Mucosa of stomach (tissue), 1 donor: ENCODE measurements around the gene CFAP61.

Source experiments
- H3K27me3 ChIP-seq: one replicate; pipeline ENCODE4 v1.7.0; 2013; ENCODE audit warnings: mild to moderate bottlenecking, low read length; ENCODE audit not compliant: control insufficient read depth, insufficient read depth
- H3K36me3 ChIP-seq: one replicate; pipeline ENCODE4 v1.7.0; 2013; ENCODE audit warnings: low read length; ENCODE audit not compliant: control insufficient read depth, insufficient read depth
- H3K4me1 ChIP-seq: one replicate; pipeline ENCODE4 v1.7.0; 2013; ENCODE audit warnings: mild to moderate bottlenecking, low read length; ENCODE audit not compliant: control insufficient read depth, insufficient read depth
- H3K4me3 ChIP-seq: one replicate; pipeline ENCODE4 v1.7.0; 2013; ENCODE audit warnings: low read length
- H3K9ac ChIP-seq: one replicate; pipeline ENCODE4 v1.7.0; 2013; ENCODE audit warnings: mild to moderate bottlenecking, low read length, moderate library complexity
- H3K9me3 ChIP-seq: one replicate; pipeline ENCODE4 v1.7.0; 2013; ENCODE audit warnings: mild to moderate bottlenecking, low read length, moderate library complexity; ENCODE audit not compliant: control insufficient read depth
- donor health status: Pancreatic carcinoma.

Gene CFAP61

DNA sequence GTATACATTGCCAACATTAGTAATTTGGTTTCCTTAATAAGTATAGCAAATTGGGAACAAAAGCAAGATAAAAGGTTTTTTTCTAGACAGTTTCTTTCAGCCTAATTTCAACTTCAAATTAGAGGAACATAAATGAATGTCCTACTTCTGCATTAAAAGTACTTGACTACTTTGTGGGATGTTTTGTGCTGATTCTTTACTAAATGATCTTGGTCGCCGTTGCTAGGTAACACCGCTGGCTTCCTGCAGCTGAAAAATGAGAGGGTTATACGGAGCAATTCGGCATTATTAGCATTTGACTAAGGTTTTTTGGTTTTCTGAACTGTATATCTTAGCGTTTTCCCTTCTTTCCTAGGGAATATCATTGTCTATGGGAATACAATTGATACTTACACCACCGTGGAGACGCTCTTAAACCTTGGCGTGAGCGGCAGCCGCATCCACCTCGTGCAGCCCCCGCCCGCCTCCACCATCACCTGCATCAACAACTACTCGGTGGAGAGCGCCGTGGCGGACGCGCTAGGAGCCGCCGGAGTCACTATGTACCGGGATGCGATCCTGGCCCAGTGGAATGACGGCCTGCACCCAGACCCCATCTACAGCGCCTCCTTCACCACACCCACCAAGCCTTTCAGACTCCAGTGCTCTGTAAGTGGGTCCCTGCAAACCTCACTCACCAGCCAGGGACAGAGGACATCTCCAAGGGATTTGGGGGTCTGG, 224.6 kb downstream of the CFAP61 start:
- H3K4me1 ChIP-seq, result no peaks in the 10 kb centered on the region
- no peak overlapping the region for H3K9ac ChIP-seq
- H3K4me3 ChIP-seq, result no peak overlapping the region
- H3K9me3 ChIP-seq, result no peaks in the 10 kb centered on the region
- no peaks in the 10 kb centered on the region for H3K27me3 ChIP-seq
- no peaks in the 10 kb centered on the region for H3K36me3 ChIP-seq

DNA sequence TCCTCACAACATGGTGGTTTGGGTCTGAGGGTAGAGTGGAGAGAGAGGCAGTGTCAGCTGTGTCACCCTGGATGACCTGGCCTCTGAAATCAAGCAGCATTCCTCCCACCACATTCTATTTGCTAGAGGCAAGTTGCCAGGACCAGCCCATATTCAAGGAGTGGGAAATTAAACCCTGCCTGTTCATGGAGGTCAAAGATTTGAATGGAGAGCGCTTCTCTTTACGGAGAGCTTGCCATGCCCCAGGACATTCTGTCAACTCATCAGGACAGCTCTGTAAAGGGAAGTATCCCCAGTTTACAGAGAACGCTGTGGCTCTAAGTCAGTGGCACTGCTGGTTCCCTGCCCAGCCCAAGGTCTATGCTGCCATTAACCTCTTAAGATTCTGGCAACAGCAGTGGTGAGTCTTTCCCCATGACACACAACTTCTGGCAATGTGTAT, 225.6 kb downstream of the CFAP61 start:
- no peaks in the 10 kb centered on the region for H3K27me3 ChIP-seq
- no peak overlapping the region for H3K9ac ChIP-seq
- no peaks in the 10 kb centered on the region for H3K36me3 ChIP-seq
- no peak overlapping the region for H3K4me3 ChIP-seq
- H3K9me3 ChIP-seq, result no peaks in the 10 kb centered on the region
- no peaks in the 10 kb centered on the region for H3K4me1 ChIP-seq

DNA sequence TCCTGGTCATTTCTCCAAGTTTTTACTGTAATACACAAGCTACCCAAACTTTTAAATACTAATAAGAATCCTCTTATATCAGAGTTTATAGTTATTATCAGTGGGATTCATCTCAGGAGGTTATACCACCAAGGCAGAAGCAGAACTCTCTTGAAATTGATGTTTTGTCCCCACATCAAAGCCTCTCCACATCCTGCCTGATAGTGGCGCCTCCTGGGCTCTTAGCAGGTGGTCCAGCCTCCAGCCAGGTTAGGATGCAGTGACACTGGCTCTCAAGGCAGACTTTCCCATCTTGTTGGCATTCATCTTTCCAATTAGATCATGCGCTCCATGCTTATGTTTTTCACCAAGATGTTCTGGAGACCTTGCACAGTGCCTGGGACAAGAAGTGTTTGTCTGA, 233.7 kb downstream of the CFAP61 start:
- Histone ChIP-seq H3K36me3 (no peaks in the 10 kb centered on the region), H3K4me1 (no peaks in the 10 kb centered on the region), H3K4me3 (no peak overlapping the region), H3K9ac (no peak overlapping the region), H3K9me3 (no peaks in the 10 kb centered on the region), H3K27me3 (no peaks in the 10 kb centered on the region)

GRCh38 chr20:20289331-20289730, 237.0 kb downstream of the CFAP61 start:
- Histone ChIP-seq H3K27me3 (no peaks in the 10 kb centered on the region), H3K4me3 (no peak overlapping the region), H3K9me3 (no peaks in the 10 kb centered on the region), H3K4me1 (no peaks in the 10 kb centered on the region), H3K36me3 (no peaks in the 10 kb centered on the region), H3K9ac (no peak overlapping the region)

DNA sequence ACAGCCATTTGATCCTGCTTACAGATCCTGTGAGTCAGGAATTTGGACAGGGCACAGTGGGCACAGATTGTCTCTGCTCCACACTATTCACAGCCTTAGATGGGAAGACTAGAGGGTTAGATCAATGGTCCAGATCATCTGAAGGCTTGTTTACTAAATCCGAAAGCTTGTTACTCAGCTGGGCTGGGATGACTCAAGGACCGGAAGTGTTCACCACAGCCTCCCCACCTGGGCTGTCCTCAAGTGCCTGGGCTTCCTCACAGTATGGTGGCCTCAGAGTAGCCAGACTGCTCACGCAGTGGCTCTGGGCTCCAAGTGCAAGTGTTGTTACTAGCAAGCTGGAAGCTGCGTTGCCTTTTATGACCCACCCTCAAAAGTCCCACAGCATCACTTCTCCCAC, 240.1 kb downstream of the CFAP61 start:
- no peak overlapping the region for H3K4me3 ChIP-seq
- no peaks in the 10 kb centered on the region for H3K36me3 ChIP-seq
- no peak overlapping the region for H3K9ac ChIP-seq
- no peaks in the 10 kb centered on the region for H3K4me1 ChIP-seq
- H3K27me3 ChIP-seq, result no peaks in the 10 kb centered on the region
- H3K9me3 ChIP-seq, result no peaks in the 10 kb centered on the region

- Histone ChIP-seq H3K9me3 (no peaks in the 10 kb centered on the region), H3K36me3 (no peaks in the 10 kb centered on the region), H3K27me3 (no peaks in the 10 kb centered on the region), H3K9ac (no peak overlapping the region), H3K4me3 (no peak overlapping the region), H3K4me1 (no peaks in the 10 kb centered on the region)
These were observed 240.8 kb downstream of the CFAP61 start for GRCh38 chr20:20293141-20293540.

GRCh38 chr20:20293691-20294385, 241.5 kb downstream of the CFAP61 start:
- H3K4me1 ChIP-seq, result no peaks in the 10 kb centered on the region

GRCh38 chr20:20295621-20296498, 243.5 kb downstream of the CFAP61 start:
- Histone ChIP-seq H3K9ac (no peak overlapping the region), H3K27me3 (no peaks in the 10 kb centered on the region), H3K4me3 (no peak overlapping the region), H3K36me3 (no peaks in the 10 kb centered on the region), H3K4me1 (no peaks in the 10 kb centered on the region), H3K9me3 (no peaks in the 10 kb centered on the region)

More at GRCh38 chr20:20293691-20294385, 241.5 kb downstream of the CFAP61 start:
- Histone ChIP-seq H3K27me3 (no peaks in the 10 kb centered on the region), H3K36me3 (no peaks in the 10 kb centered on the region), H3K9ac (no peak overlapping the region), H3K4me3 (no peak overlapping the region), H3K9me3 (no peaks in the 10 kb centered on the region)

- H3K4me3 ChIP-seq, result no peak overlapping the region
- H3K36me3 ChIP-seq, result no peaks in the 10 kb centered on the region
- H3K9ac ChIP-seq, result no peak overlapping the region
- no peaks in the 10 kb centered on the region for H3K4me1 ChIP-seq
- H3K9me3 ChIP-seq, result no peaks in the 10 kb centered on the region
- H3K27me3 ChIP-seq, result no peaks in the 10 kb centered on the region
These were observed 244.8 kb downstream of the CFAP61 start for GRCh38 chr20:20297181-20297580.

DNA sequence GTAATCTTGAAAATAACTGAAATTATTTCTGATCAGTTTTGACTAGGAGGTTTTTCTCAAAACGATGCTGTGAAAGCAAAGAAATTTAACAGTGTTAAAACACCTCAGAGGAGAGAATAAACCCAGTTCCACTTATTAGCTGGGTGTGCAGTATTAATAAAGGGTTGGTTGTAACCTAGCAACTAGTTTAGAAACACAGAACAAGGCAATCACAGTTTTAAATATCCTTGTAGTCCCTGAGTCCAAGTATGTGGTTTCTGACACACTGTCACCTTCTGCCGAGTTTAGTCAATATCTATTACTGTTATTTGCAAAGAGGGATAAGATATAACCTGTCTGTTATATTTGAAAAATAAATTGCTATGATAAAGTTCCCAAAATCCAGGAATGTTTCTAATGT, 245.4 kb downstream of the CFAP61 start:
- Histone ChIP-seq H3K36me3 (no peaks in the 10 kb centered on the region), H3K4me3 (no peak overlapping the region), H3K9me3 (no peaks in the 10 kb centered on the region), H3K27me3 (no peaks in the 10 kb centered on the region), H3K4me1 (no peaks in the 10 kb centered on the region), H3K9ac (no peak overlapping the region)

- no peak overlapping the region for H3K9ac ChIP-seq
- H3K4me1 ChIP-seq, result no peaks in the 10 kb centered on the region
- no peaks in the 10 kb centered on the region for H3K27me3 ChIP-seq
- H3K4me3 ChIP-seq, result no peak overlapping the region
- no peaks in the 10 kb centered on the region for H3K9me3 ChIP-seq
- H3K36me3 ChIP-seq, result no peaks in the 10 kb centered on the region
These were observed 247.6 kb downstream of the CFAP61 start for GRCh38 chr20:20299904-20300303.

DNA sequence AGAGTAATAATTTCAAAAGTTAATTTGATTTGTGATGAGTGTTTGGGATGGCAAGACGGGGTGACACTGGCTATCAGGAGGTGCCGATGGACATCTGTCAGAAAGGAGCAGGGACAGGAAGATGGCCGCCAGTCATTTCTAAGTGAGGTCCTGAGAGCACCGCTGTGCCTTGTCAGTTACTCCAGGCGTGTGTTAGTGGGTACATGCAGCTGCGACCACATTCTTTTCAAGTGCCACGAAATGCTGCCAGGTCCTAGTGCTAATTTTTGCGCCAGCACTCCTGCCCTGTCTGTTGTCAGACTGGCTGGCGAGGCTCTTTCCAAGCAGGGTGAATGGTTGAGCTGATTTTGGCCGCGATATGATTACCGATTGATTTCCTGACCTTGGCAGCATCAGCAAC, 251.0 kb downstream of the CFAP61 start:
- no peak overlapping the region for H3K4me3 ChIP-seq
- H3K27me3 ChIP-seq, result no peaks in the 10 kb centered on the region

More for the DNA sequence above, 251.0 kb downstream of the CFAP61 start:
- Histone ChIP-seq H3K9ac (no peak overlapping the region), H3K9me3 (no peaks in the 10 kb centered on the region), H3K36me3 (no peaks in the 10 kb centered on the region), H3K4me1 (no peaks in the 10 kb centered on the region)
